Keratinocyte (primary cell): Measurements from ENCODE around the gene TAF1C. TPM values are rescaled to one million over a fixed set of nuclear protein-coding genes. Genes with fewer than 3 reads are reported as not detected.

Experiments
- DNase-seq: peaks from one replicate; pipeline ENCODE4 v3.0.0-alpha.2; 2011; ENCODE audit warnings: low read depth, missing footprints, low spot score
- FAIRE-seq: peaks from 2 replicates; lab custom pipeline; 2011; peaks lifted over from hg19 to GRCh38; lab: Jason Lieb, UNC
- H2AFZ ChIP-seq: 2 replicates; pipeline ENCODE4 v1.6.0; 2012; ENCODE audit warnings: low read length, control low read depth, inconsistent platforms; ENCODE audit not compliant: control insufficient read depth
- H3K27ac ChIP-seq: 2 replicates; pipeline ENCODE4 v1.5.1; 2011; ENCODE audit warnings: low read length; ENCODE audit not compliant: control insufficient read depth, insufficient read depth
- H3K27me3 ChIP-seq: 3 replicates; pipeline ENCODE4 v1.6.0; 2011; ENCODE audit warnings: low read length; ENCODE audit not compliant: control insufficient read depth, insufficient read depth; ENCODE audit errors: extremely low read depth
- H3K36me3 ChIP-seq, 2 experiments: 2 replicates in 1 of 2; 3 replicates in 1 of 2; pipeline ENCODE4 v1.5.1; 2011; ENCODE audit warnings: low read length in 2 of 2, mild to moderate bottlenecking in 1 of 2; ENCODE audit not compliant: control insufficient read depth in 2 of 2, insufficient read depth in 2 of 2; ENCODE audit errors: extremely low read depth in 1 of 2
- H3K4me1 ChIP-seq: 3 replicates; pipeline ENCODE4 v1.5.1; 2011; ENCODE audit warnings: low read length; ENCODE audit not compliant: control insufficient read depth, insufficient read depth; ENCODE audit errors: extremely low read depth
- H3K4me2 ChIP-seq: 3 replicates; pipeline ENCODE4 v1.6.0; 2011; ENCODE audit warnings: low read depth, low read length; ENCODE audit not compliant: control insufficient read depth, insufficient read depth; ENCODE audit errors: extremely low read depth
- H3K4me3 ChIP-seq, 3 experiments: fragments of 200-600 bp in 1 of 3; sonication (generic) in 1 of 3; 2 replicates in 2 of 3; 3 replicates in 1 of 3; pipeline ENCODE4 v1.5.1; 2011 to 2016; ENCODE audit warnings: low read length in 3 of 3, mild to moderate bottlenecking in 3 of 3, control low read depth in 2 of 3, inconsistent platforms in 1 of 3, low read depth in 1 of 3, mixed read lengths in 1 of 3, mixed run types in 1 of 3, moderate library complexity in 1 of 3; ENCODE audit not compliant: control insufficient read depth in 2 of 3, insufficient read depth in 2 of 3; ENCODE audit errors: extremely low read depth in 1 of 3
- H3K79me2 ChIP-seq: 2 replicates; pipeline ENCODE4 v1.6.0; 2012; ENCODE audit warnings: low read length; ENCODE audit not compliant: control insufficient read depth, insufficient read depth
- H3K9ac ChIP-seq: 3 replicates; pipeline ENCODE4 v1.6.0; 2011; ENCODE audit warnings: low read length; ENCODE audit not compliant: control insufficient read depth, insufficient read depth; ENCODE audit errors: extremely low read depth
- H3K9me1 ChIP-seq: 3 replicates; pipeline ENCODE4 v1.6.0; 2011; ENCODE audit warnings: low read length; ENCODE audit not compliant: control insufficient read depth, insufficient read depth; ENCODE audit errors: extremely low read depth
- H3K9me3 ChIP-seq: 2 replicates; pipeline ENCODE4 v1.5.1; 2012; ENCODE audit warnings: low read depth, low read length; ENCODE audit not compliant: control insufficient read depth
- H4K20me1 ChIP-seq: 3 replicates; pipeline ENCODE4 v1.6.0; 2011; ENCODE audit warnings: low read length; ENCODE audit not compliant: control insufficient read depth, insufficient read depth; ENCODE audit errors: extremely low read depth
- CTCF ChIP-seq, 3 experiments: IDR thresholded peaks in 1 of 3; conservative IDR thresholded peaks in 1 of 3; optimal IDR thresholded peaks in 1 of 3; 2 replicates in 2 of 3; 3 replicates in 1 of 3; pipeline versions ENCODE3 to v1.5.1; 2011; ENCODE audit warnings: low read length in 3 of 3, mild to moderate bottlenecking in 3 of 3, moderate library complexity in 2 of 3, control low read depth in 1 of 3, inconsistent platforms in 1 of 3; ENCODE audit not compliant: insufficient read depth in 2 of 3; ENCODE audit errors: extremely low read depth in 1 of 3
- EZH2 ChIP-seq: IDR thresholded peaks from one replicate; pipeline ENCODE4 v1.6.1; 2012; ENCODE audit warnings: inconsistent platforms, mild to moderate bottlenecking, low read length, moderate library complexity
- dilution Hi-C: fragments of 300-500 bp; cut with MboI; formaldehyde crosslinking; loops from one replicate; pipeline ENCODE4 v1.7.0; 2020; ENCODE audit warnings: low sequenced_read_pairs; ENCODE audit not compliant: extremely low pct_ligation_motif_present
- polyA plus RNA-seq, 5 experiments: library from polyadenylated mRNA; depleted of rRNA in 3 of 5; stranded (reverse) in 3 of 5; stranded (forward) in 1 of 5; unstranded in 1 of 5; fragments of >200 nt; gene quantifications; 1 replicate in 1 of 5; 2 replicates in 3 of 5; 3 replicates in 1 of 5; pipeline versions ENCODE4 v1.2.1 to v1.2.3, GENCODE V29; 2011 to 2012; ENCODE audit warnings: missing spikeins in 2 of 5, low read depth in 1 of 5, low replicate concordance in 1 of 5

The TAF1C gene
- polyA plus RNA-seq, 1 donor (not counting 4 experiments of a cell fraction or from before 2014, with no cell fraction given): 6.5 TPM

- H4K20me1 ChIP-seq: no peaks in the 10 kb centered on the region
- no peak for FAIRE-seq
- H3K4me1 ChIP-seq: peaks cover 27% of the 10 kb centered on the region
- H3K9ac ChIP-seq: no peak overlapping the region
- no peaks in the 10 kb centered on the region for H3K36me3 ChIP-seq
- no peaks in the 10 kb centered on the region for H3K79me2 ChIP-seq
- TF ChIP-seq EZH2: no peak
- no peak for TF ChIP-seq CTCF (optimal IDR thresholded peaks at IDR 0.05 in 1 of 3, IDR thresholded peaks at IDR 0.05 in 1 of 3, conservative IDR thresholded peaks at IDR 0.05 in 1 of 3; ENCODE audit: extremely low read depth in 1 of 3, insufficient read depth in 2 of 3, low read length in 3 of 3)
- H3K9me3 ChIP-seq: no peaks in the 10 kb centered on the region
- no peaks in the 10 kb centered on the region for H3K9me1 ChIP-seq
- no peak overlapping the region for H3K27ac ChIP-seq
- H2AFZ ChIP-seq: no peak overlapping the region
- dilution Hi-C loops: no loop called here
- H3K27me3 ChIP-seq: no peaks in the 10 kb centered on the region
- no peak for DNase-seq
- no peak overlapping the region for H3K4me3 ChIP-seq
- no peak overlapping the region for H3K4me2 ChIP-seq
Observed at GRCh38 chr16:84194018-84194417, 7.2 kb upstream of the TAF1C start.

GRCh38 chr16:84193480-84193879, 6.6 kb upstream of the TAF1C start:
- H3K4me1 ChIP-seq: peaks cover 22% of the 10 kb centered on the region

More at GRCh38 chr16:84193480-84193879, 6.6 kb upstream of the TAF1C start:
- Histone ChIP-seq H3K9ac (no peak overlapping the region), H3K4me2 (no peak overlapping the region), H3K4me3 (no peak overlapping the region), H3K27me3 (no peaks in the 10 kb centered on the region), H2AFZ (no peak overlapping the region), H3K27ac (no peak overlapping the region), H3K9me3 (no peaks in the 10 kb centered on the region), H3K9me1 (no peaks in the 10 kb centered on the region), H3K79me2 (no peaks in the 10 kb centered on the region), H3K36me3 (no peaks in the 10 kb centered on the region), H4K20me1 (no peaks in the 10 kb centered on the region)
- TF ChIP-seq EZH2: no peak
- TF ChIP-seq CTCF (optimal IDR thresholded peaks at IDR 0.05 in 1 of 3, IDR thresholded peaks at IDR 0.05 in 1 of 3, conservative IDR thresholded peaks at IDR 0.05 in 1 of 3; ENCODE audit: extremely low read depth in 1 of 3, insufficient read depth in 2 of 3, low read length in 3 of 3): no peak
- FAIRE-seq: no peak
- no peak for DNase-seq
- dilution Hi-C loops: no loop called here
